IMR-90 (cell line): Measurements from ENCODE around the gene PRAMEF17. TPM values are rescaled to one million over a fixed set of nuclear protein-coding genes. Genes with fewer than 3 reads are reported as not detected.
"Not testable (repeated sequence)": the region's sequence is repeated elsewhere in the genome, so short reads cannot be mapped to it uniquely, and the experiment has no call there.

Experiments
- ATAC-seq: fragments of 200-7000 bp; cut with Tn5 transposase; 2 replicates; pipeline ENCODE4 v1.9.1; 2020; ENCODE audit warnings: low read depth, mild to moderate bottlenecking, moderate library complexity
- BruUV-seq: library from RNA; stranded (reverse); fragments of 400-500 nt; replicated peaks from 2 replicates; lab custom pipeline; 2021; lab: Mats Ljungman, UMichigan
- CTCF ChIA-PET: fragments of 300-600 bp; formaldehyde crosslinking; extraction: SDS; loops from one replicate; lab custom pipeline; 2021; ENCODE audit warnings: antibody characterized with exemption; lab: Yijun Ruan, JAX
- POLR2A ChIA-PET: fragments of 300-600 bp; sonication (Branson Sonifier 250); formaldehyde crosslinking; loops from one replicate; lab custom pipeline; 2022; ENCODE audit warnings: antibody characterized with exemption; ENCODE audit not compliant: unreplicated experiment; lab: Charles Lee
- DNase-seq: peaks from one replicate; pipeline ENCODE4 v3.0.0; 2013
- H2AFZ ChIP-seq: replicated peaks from 2 replicates; pipeline ENCODE3; 2013; ENCODE audit warnings: low read length, mild to moderate bottlenecking; ENCODE audit not compliant: poor library complexity
- H2AK5ac ChIP-seq: 2 replicates; pipeline ENCODE4 v1.6.1; 2013; ENCODE audit warnings: low read depth, low read length, inconsistent platforms
- H2AK9ac ChIP-seq: replicated peaks from 2 replicates; pipeline ENCODE3; 2013; ENCODE audit warnings: mild to moderate bottlenecking, low read depth, low read length, moderate library complexity; ENCODE audit not compliant: poor library complexity
- H2BK120ac ChIP-seq: 2 replicates; pipeline ENCODE4 v1.6.1; 2013; ENCODE audit warnings: low read depth, low read length, inconsistent platforms
- H2BK15ac ChIP-seq: 3 replicates; pipeline ENCODE4 v1.6.1; 2013; ENCODE audit warnings: low read depth, low read length, inconsistent platforms
- H2BK20ac ChIP-seq: 2 replicates; pipeline ENCODE4 v1.6.1; 2013; ENCODE audit warnings: low read depth, mild to moderate bottlenecking, inconsistent platforms, low read length, moderate library complexity
- H2BK5ac ChIP-seq: 2 replicates; pipeline ENCODE4 v1.6.1; 2013; ENCODE audit warnings: mild to moderate bottlenecking, low read depth, low read length, inconsistent platforms; ENCODE audit not compliant: poor library complexity, severe bottlenecking
- H3K14ac ChIP-seq: replicated peaks from 2 replicates; pipeline ENCODE4 v1.6.1; 2013; ENCODE audit warnings: low read depth, low read length, inconsistent platforms
- H3K18ac ChIP-seq: 2 replicates; pipeline ENCODE4 v1.6.1; 2013; ENCODE audit warnings: low read depth, low read length, control low read depth
- H3K23ac ChIP-seq: 2 replicates; pipeline ENCODE4 v1.6.1; 2013; ENCODE audit warnings: low read depth, low read length, inconsistent platforms
- H3K27ac ChIP-seq: 2 replicates; pipeline ENCODE4 v1.5.1; 2013; ENCODE audit warnings: mild to moderate bottlenecking, control low read depth, low read length; ENCODE audit not compliant: insufficient read depth
- H3K27me3 ChIP-seq: 2 replicates; pipeline ENCODE4 v1.6.1; 2013; ENCODE audit warnings: low read length; ENCODE audit not compliant: control insufficient read depth, insufficient read depth
- H3K36me3 ChIP-seq: 2 replicates; pipeline ENCODE4 v1.6.1; 2013; ENCODE audit warnings: low read length, mixed read lengths; ENCODE audit not compliant: control insufficient read depth, insufficient read depth
- H3K4ac ChIP-seq: 2 replicates; pipeline ENCODE4 v1.6.1; 2013; ENCODE audit warnings: low read depth, low read length, inconsistent platforms
- H3K4me1 ChIP-seq: 2 replicates; pipeline ENCODE4 v1.6.1; 2013; ENCODE audit warnings: low read length, mixed read lengths; ENCODE audit not compliant: control insufficient read depth, insufficient read depth
- H3K4me2 ChIP-seq: 2 replicates; pipeline ENCODE4 v1.6.1; 2013; ENCODE audit warnings: low read depth, mild to moderate bottlenecking, control low read depth, low read length, moderate library complexity
- H3K4me3 ChIP-seq: 2 replicates; pipeline ENCODE4 v1.5.1; 2013; ENCODE audit warnings: low read depth, mild to moderate bottlenecking, control low read depth, low read length, moderate library complexity; ENCODE audit not compliant: insufficient read depth
- H3K56ac ChIP-seq: 2 replicates; pipeline ENCODE4 v1.6.1; 2013; ENCODE audit warnings: low read length, inconsistent platforms; ENCODE audit not compliant: insufficient read depth; ENCODE audit errors: extremely low read depth
- H3K79me1 ChIP-seq, 2 experiments: 2 replicates each; pipeline ENCODE4 v1.6.1; 2013; ENCODE audit warnings: low read length in 2 of 2, inconsistent platforms in 1 of 2, low read depth in 1 of 2
- H3K9ac ChIP-seq: 2 replicates; pipeline ENCODE4 v1.6.1; 2013; ENCODE audit warnings: low read depth, low read length, control low read depth
- H3K9me1 ChIP-seq: 2 replicates; pipeline ENCODE4 v1.6.1; 2013; ENCODE audit warnings: low read length, inconsistent platforms; ENCODE audit not compliant: insufficient read depth
- H3K9me3 ChIP-seq: 2 replicates; pipeline ENCODE4 v1.6.1; 2013; ENCODE audit warnings: low read length; ENCODE audit not compliant: control insufficient read depth, insufficient read depth
- H4K20me1 ChIP-seq: 2 replicates; pipeline ENCODE4 v1.6.1; 2013; ENCODE audit warnings: low read length, inconsistent platforms; ENCODE audit not compliant: insufficient read depth
- H4K5ac ChIP-seq: 2 replicates; pipeline ENCODE4 v1.6.1; 2013; ENCODE audit warnings: mild to moderate bottlenecking, low read depth, low read length, control low read depth
- H4K8ac ChIP-seq, 2 experiments: 2 replicates each; pipeline ENCODE4 v1.6.1; 2013; ENCODE audit warnings: low read depth in 2 of 2, low read length in 2 of 2, control low read depth in 1 of 2, inconsistent platforms in 1 of 2
- H4K91ac ChIP-seq: 2 replicates; pipeline ENCODE4 v1.6.1; 2013; ENCODE audit warnings: low read depth, low read length, inconsistent platforms; ENCODE audit not compliant: insufficient read depth
- CEBPB ChIP-seq: IDR thresholded peaks from 2 replicates; pipeline ENCODE4 v1.6.1; 2012; ENCODE audit warnings: low read depth, low read length, improper control_type of control experiment
- CHD1 ChIP-seq: IDR thresholded peaks from 2 replicates; pipeline ENCODE4 v1.6.1; 2012; ENCODE audit warnings: low read depth, low read length, improper control_type of control experiment
- MAFK ChIP-seq: IDR thresholded peaks from 2 replicates; pipeline ENCODE4 v1.6.1; 2012; ENCODE audit warnings: low read depth, low read length, improper control_type of control experiment
- MAZ ChIP-seq: IDR thresholded peaks from 2 replicates; pipeline ENCODE4 v1.6.1; 2012; ENCODE audit warnings: low read depth, mild to moderate bottlenecking, low read length, improper control_type of control experiment, moderate library complexity, borderline replicate concordance
- WGBS, 2 experiments: methylation state at CpG; one replicate each; pipeline versions ENCODE4 v1.1.5 to v1.1.7; 2013; ENCODE audit warnings: missing lambda C conversion rate in 2 of 2; ENCODE audit not compliant: insufficient read length in 1 of 2; ENCODE audit errors: extremely low coverage in 2 of 2; 5-methylcytosine and 5-hydroxymethylcytosine counted together
- dilution Hi-C: fragments of 300-500 bp; cut with HindIII; formaldehyde crosslinking; loops from one replicate; pipeline ENCODE4 v1.14.3; 2018; ENCODE audit warnings: low sequenced_read_pairs; ENCODE audit not compliant: unreplicated experiment
- in situ Hi-C: fragments of 300-500 bp; cut with MboI; formaldehyde crosslinking; loops from 3 replicates; pipeline ENCODE4 v1.14.3; 2019; ENCODE audit warnings: low sequenced_read_pairs, inconsistent platforms, mixed read lengths
- intact Hi-C: fragments of 100-400 bp; cut with micrococcal nuclease; formaldehyde crosslinking; loops from 2 replicates; pipeline ENCODE4 v1.10.0; 2022
- polyA plus RNA-seq, 3 experiments: library from polyadenylated mRNA; depleted of rRNA; stranded (reverse); fragments of >200 nt; gene quantifications; 2 replicates each; pipeline ENCODE4 v1.2.3, GENCODE V29; 2012; ENCODE audit warnings: low replicate concordance in 1 of 3
- total RNA-seq: library from RNA; depleted of rRNA; stranded (reverse); fragments of >200 nt; gene quantifications from 2 replicates; pipeline ENCODE4 v1.2.3, GENCODE V29; 2012

PRAMEF17 gene
- total and polyA plus RNA-seq, 2 of the 4 experiments (the other 2 are of a cell fraction), result not detected

DNA sequence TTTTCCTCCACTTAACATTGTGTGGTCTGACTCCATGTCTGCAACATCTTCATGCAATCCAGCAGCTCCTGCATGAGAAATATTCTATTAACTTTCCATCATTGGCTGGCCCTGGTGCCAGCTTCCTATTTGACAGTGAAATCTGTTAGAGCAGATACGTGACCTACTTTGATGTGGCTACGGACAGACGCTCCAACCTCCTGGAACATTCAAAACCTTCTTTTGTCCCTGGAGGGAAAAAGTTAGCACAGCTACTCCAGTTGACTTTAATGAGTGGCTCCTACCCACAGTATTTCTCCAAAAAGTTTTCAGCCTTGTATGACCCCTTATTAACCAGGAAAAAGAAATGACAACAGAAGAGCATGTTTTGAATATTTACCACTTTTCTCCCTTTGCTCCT is 42.8 kb downstream of the PRAMEF17 start:
- CTCF ChIA-PET, result no interaction called here

DNA sequence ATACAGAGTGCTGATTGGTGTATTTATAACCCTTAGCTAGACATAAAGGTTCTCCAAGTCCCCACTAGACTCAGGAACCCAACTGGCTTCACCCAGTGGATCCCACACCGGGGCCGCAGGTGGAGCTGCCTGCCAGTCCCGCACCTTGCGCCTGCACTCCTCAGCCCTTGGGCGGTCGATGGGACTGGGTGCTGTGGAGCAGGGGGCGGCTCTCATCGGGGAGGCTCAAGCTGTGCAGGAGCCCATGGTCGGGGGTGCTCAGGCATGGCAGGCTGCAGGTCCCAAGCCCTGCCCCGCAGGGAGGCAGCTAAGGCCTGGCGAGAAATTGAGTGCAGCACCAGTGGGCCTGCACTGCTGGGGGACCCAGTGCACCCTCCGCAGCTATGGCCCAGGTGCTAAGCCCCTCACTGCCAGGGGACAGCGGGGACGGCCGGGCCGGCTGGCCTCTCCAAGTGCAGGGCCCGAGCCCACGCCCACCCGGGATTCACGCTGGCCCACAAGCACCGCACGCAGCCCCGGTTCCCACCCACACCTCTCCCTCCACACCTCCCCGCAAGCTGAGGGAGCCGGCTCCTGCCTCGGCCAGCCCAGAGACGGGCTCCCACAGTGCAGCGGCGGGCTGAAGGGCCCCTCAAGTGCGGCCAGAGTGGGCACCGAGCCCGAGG is 44.4 kb downstream of the PRAMEF17 start:
- POLR2A ChIA-PET, dilution Hi-C loops, H2AK5ac ChIP-seq, H3K9me1 ChIP-seq, H4K91ac ChIP-seq, H3K27me3 ChIP-seq, ATAC-seq, intact Hi-C loops, BruUV-seq, CTCF ChIA-PET, H4K5ac ChIP-seq, H2BK20ac ChIP-seq, H3K79me1 ChIP-seq, H4K8ac ChIP-seq, H2BK5ac ChIP-seq, H2BK120ac ChIP-seq, H3K4ac ChIP-seq, H3K9ac ChIP-seq, H3K23ac ChIP-seq, DNase-seq, H2BK15ac ChIP-seq, H3K36me3 ChIP-seq, H3K4me2 ChIP-seq, H3K4me3 ChIP-seq, in situ Hi-C loops, H3K27ac ChIP-seq, H2AK9ac ChIP-seq, H3K14ac ChIP-seq, H3K56ac ChIP-seq, H2AFZ ChIP-seq, H3K4me1 ChIP-seq, H4K20me1 ChIP-seq, H3K18ac ChIP-seq: not testable (repeated sequence)
- H3K9me3 ChIP-seq, result peaks cover 23% of the 10 kb centered on the region
- 80% methylated on average over 10 of the region's 32 CpGs; no CpG with 5 or more reads in 1 of the 2 experiments for WGBS, 2 experiments

More for the DNA sequence above, 42.8 kb downstream of the PRAMEF17 start:
- Histone ChIP-seq H3K23ac (no peak overlapping the region), H2AK5ac (no peak overlapping the region), H4K91ac (no peak overlapping the region), H3K4me1 (no peaks in the 10 kb centered on the region), H3K14ac (no peak overlapping the region), H3K79me1 (no peaks in the 10 kb centered on the region), H3K9me1 (no peaks in the 10 kb centered on the region), H3K4me3 (no peak overlapping the region), H3K4me2 (no peak overlapping the region), H3K27ac (no peak overlapping the region), H3K27me3 (no peaks in the 10 kb centered on the region), H2BK5ac (no peak overlapping the region), H4K20me1 (no peaks in the 10 kb centered on the region), H2AFZ (no peak overlapping the region), H3K18ac (no peak overlapping the region), H3K4ac (no peak overlapping the region), H2BK120ac (no peak overlapping the region), H4K8ac (no peak overlapping the region), H2BK15ac (no peak overlapping the region), H2AK9ac (no peak overlapping the region), H2BK20ac (no peak overlapping the region), H3K56ac (no peak overlapping the region), H3K9me3 (peaks cover 19% of the 10 kb centered on the region; the same call in 1 of the 2 replicates), H4K5ac (no peak overlapping the region), H3K9ac (no peak overlapping the region), H3K36me3 (no peaks in the 10 kb centered on the region)
- dilution Hi-C loops (no loop called here), in situ Hi-C loops (no loop called here), intact Hi-C loops (no loop called here)
- DNase-seq, result no peak
- WGBS, 2 experiments, result 80% methylated on average over 1 of the region's 3 CpGs; no CpG with 5 or more reads in 1 of the 2 experiments
- POLR2A ChIA-PET, result no interaction called here
- no peak for ATAC-seq
- no TSS peak for BruUV-seq
- no peak for TF ChIP-seq CHD1
- TF ChIP-seq MAFK, result no peak
- no peak for TF ChIP-seq MAZ
- no peak for TF ChIP-seq CEBPB
